ENCODE measurements around the gene PHF11.

The PHF11 gene

DNA sequence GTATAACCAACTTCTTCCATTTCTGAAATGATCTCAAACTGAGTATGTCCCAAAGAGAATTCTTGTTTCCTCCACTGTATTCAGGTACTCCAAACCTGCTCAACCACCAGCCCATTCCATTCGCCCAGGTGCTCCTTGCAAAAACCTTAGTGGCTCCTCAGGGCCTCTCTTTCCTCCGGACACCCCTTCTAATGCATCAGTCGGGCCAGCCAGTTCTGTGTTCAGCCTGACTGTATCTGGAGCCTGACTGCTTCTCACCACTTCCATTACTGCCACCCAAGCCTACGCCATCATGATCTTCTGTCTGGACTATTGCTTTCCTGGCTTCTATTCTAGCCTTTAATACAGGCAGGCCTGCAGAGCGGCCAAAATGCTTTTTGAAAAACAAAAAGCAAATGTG lies 1.5 kb downstream of the PHF11 start:
- in situ Hi-C loops (cut with HindIII; ENCODE audit: low sequenced_read_pairs): no loop called here

GRCh38 chr13:49498206-49498605 lies 2.5 kb downstream of the PHF11 start:
- in situ Hi-C loops (cut with HindIII; ENCODE audit: low sequenced_read_pairs): no loop called here

- in situ Hi-C loops (cut with HindIII; ENCODE audit: low sequenced_read_pairs): no loop called here
Measured at GRCh38 chr13:49499889-49500660, 4.3 kb downstream of the PHF11 start.

DNA sequence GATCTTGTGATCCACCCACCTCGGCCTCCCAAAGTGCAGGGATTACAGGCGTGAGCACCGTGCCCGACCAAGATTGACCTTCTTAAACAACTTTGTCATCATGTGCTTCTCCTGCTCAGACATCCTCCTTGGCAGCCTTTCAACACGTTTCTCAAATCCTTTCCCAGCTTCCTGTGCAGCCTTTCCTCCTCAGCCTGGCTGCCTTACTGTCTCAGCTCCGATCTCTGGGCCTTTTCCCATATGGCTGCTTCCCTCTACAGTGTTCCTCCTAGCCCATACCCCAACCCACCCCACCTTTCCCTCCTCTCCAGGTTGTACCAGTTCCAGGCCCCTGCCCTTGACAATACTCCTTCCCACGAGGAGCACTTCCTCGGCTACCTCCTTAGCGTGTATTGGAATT lies 7.2 kb downstream of the PHF11 start:
- in situ Hi-C loops (cut with HindIII; ENCODE audit: low sequenced_read_pairs): no loop called here

- in situ Hi-C loops (cut with HindIII; ENCODE audit: low sequenced_read_pairs): no loop called here
Measured at GRCh38 chr13:49503951-49504350, 8.2 kb downstream of the PHF11 start.

- in situ Hi-C loops (cut with HindIII; ENCODE audit: low sequenced_read_pairs): no loop called here
Measured at GRCh38 chr13:49512578-49512977, 16.8 kb downstream of the PHF11 start.

DNA sequence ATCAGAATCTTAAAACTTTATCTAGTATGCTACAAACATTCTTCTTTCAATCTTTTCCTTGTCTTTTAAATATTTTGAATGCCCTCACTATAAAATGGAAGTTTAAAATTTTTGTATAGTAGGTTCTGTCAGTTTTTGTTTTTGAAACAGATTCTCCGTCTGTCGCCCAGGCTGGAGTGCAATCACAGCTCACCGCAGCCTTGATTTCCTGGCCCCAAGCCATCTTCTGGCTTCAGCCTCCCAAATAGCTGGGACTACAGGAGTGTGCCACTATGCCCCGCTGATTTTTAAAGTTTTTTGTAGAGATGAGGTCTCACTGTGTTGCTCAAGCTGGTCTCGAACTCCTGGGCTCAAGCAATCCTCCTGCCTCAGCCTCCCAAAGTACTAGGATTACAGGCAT lies 20.7 kb downstream of the PHF11 start:
- in situ Hi-C loops (cut with HindIII; ENCODE audit: low sequenced_read_pairs): no loop called here

GRCh38 chr13:49517461-49517860 lies 21.7 kb downstream of the PHF11 start:
- in situ Hi-C loops (cut with HindIII; ENCODE audit: low sequenced_read_pairs): no loop called here

DNA sequence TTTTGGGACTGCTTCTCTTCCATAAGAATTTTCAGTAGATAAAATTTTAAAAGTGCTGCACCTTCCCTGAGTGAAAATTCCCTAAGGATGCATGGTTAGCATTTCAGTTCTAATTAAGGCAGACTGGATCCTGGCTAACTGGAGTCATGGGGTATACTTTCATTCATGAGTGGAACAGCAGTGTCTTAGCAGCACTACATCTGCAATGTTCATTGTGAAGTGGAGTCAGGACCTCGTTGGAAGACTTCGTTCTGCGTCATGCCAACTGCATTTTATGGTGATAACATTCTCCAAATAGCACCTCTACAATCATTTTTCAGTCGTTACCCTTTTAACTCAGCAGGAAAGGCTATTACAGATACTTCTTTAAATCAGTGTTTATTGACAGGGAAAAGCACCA lies 25.5 kb downstream of the PHF11 start:
- in situ Hi-C loops (cut with HindIII; ENCODE audit: low sequenced_read_pairs): no loop called here

- in situ Hi-C loops (cut with HindIII; ENCODE audit: low sequenced_read_pairs): no loop called here
Measured at GRCh38 chr13:49524740-49525501, 29.2 kb downstream of the PHF11 start.

- in situ Hi-C loops (cut with HindIII; ENCODE audit: low sequenced_read_pairs): no loop called here
Measured at GRCh38 chr13:49527123-49527522, 31.4 kb downstream of the PHF11 start.

- in situ Hi-C loops (cut with HindIII; ENCODE audit: low sequenced_read_pairs): no loop called here
Measured at GRCh38 chr13:49528161-49528560, 32.4 kb downstream of the PHF11 start.

GRCh38 chr13:49530457-49530856 lies 34.7 kb downstream of the PHF11 start:
- in situ Hi-C loops (cut with HindIII; ENCODE audit: low sequenced_read_pairs): no loop called here

DNA sequence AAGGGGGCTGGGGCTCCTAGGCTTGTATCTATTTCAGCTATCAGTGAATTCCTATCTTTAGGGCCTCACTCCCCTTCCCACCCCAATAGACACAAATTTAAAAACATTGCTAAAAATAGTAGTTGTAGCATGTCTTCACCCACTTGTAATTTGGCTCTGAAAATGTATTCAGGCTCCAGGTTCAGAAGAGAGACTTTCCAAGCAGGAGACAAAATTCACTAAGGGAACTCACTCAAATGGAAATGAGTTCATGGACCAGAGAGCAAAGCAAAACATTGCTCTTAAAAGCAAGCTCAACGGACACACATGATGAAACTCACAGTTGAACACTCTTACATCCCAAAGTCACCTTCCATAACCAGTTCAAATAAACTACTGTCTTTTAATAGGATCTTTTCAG lies 36.8 kb downstream of the PHF11 start:
- in situ Hi-C loops (cut with HindIII; ENCODE audit: low sequenced_read_pairs): no loop called here

GRCh38 chr13:49533011-49533410 lies 37.3 kb downstream of the PHF11 start:
- in situ Hi-C loops (cut with HindIII; ENCODE audit: low sequenced_read_pairs): no loop called here

- in situ Hi-C loops (cut with HindIII; ENCODE audit: low sequenced_read_pairs): no loop called here
Measured at GRCh38 chr13:49533591-49534269, 38.0 kb downstream of the PHF11 start.

DNA sequence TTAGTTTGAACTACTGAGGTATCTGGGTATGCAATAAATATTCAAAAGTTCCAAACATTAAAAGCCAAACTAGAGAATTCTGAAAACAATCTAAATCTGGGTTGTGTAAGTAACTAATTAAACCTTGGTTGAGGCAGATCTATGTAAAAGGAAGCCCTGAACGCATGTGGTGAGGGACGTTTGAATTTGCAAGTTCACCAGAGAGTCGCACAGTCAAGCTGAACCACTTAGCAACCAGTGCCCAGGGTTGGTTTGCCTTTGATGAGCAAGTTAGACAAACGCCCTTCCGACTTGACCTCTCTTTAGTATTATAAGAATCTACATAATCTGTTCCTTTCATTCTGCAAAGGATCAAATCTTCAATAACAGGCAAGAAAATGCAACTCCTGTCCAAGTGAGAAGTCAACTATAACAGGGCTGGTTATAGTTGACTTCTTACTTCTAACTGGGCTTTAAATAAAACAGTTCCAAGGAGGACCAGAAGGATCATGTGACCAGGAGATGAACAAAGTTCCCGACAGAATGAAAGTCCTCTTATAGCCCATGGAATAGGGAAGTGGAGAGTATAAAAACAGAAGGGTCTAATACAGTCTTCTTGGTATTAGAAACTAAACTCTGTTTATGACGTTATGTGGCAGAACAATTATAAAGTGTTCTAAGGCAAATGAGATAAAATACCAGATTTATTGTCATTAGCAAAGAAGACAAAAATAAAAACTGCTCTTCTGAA lies 40.6 kb downstream of the PHF11 start:
- in situ Hi-C loops (cut with HindIII; ENCODE audit: low sequenced_read_pairs): no loop called here

GRCh38 chr13:49538404-49538803 lies 42.7 kb downstream of the PHF11 start:
- in situ Hi-C loops (cut with HindIII; ENCODE audit: low sequenced_read_pairs): no loop called here

DNA sequence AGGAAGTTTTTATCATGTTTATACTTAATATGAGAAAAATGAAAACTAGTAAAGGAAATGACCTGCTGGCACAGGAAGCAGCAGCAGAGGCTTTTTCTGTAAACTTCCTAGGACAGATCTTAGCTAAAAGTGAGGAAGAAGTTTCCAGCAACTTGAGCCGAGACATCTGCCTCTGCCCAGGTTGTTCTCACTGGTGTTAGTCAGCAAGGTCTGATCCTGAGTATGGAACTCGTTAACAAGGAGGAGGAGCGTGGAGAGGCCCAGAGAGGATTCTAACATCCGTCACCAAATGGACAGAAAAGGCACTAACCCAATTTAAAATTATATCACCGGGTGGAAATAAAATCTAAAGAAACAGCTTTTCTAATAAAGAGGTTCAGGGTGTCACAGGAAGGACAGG lies 43.6 kb downstream of the PHF11 start:
- in situ Hi-C loops (cut with HindIII; ENCODE audit: low sequenced_read_pairs): no loop called here

DNA sequence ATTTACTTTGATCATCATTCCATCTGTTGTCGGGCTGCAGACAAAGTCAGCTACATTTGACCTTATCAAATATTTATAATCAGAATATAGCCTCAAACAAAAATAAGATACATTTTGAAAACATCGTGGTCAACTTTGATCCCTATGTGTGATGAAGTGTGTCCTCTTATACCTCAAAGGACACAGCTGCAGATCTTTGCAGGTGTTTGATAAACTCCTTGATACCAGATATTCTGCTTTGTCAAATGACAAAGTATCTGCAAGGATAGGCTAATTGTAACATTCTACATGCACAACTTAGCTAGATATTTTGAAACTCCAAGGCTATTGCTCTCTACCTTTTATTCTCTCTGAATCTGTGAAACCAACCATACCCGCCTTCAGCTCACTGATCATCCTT lies 44.0 kb downstream of the PHF11 start:
- in situ Hi-C loops (cut with HindIII; ENCODE audit: low sequenced_read_pairs): no loop called here

GRCh38 chr13:49540552-49540951 lies 44.8 kb downstream of the PHF11 start:
- in situ Hi-C loops (cut with HindIII; ENCODE audit: low sequenced_read_pairs): no loop called here
